ENCODE measurements around the gene GSX2.

DNA sequence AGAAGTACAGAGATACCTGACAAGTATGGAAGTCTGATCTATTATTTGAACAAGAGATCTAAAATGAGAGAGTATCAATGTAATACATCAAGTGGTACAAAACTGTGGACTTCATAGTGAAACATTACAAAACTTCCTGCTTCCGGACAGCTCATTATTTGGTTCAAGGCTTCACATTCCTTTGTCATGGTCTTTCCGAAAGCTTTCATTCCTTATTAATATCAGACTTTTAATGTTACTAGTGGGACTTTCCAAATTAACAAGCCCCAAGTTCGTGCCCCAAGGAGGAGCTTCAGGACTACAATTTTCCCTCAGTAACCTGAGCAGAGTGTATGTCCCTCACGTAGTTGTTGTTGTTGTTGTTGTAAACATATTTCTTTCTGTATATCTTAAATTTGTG lies 36.7 kb upstream of the GSX2 start:
- TF ChIP-seq, protein P1, sequence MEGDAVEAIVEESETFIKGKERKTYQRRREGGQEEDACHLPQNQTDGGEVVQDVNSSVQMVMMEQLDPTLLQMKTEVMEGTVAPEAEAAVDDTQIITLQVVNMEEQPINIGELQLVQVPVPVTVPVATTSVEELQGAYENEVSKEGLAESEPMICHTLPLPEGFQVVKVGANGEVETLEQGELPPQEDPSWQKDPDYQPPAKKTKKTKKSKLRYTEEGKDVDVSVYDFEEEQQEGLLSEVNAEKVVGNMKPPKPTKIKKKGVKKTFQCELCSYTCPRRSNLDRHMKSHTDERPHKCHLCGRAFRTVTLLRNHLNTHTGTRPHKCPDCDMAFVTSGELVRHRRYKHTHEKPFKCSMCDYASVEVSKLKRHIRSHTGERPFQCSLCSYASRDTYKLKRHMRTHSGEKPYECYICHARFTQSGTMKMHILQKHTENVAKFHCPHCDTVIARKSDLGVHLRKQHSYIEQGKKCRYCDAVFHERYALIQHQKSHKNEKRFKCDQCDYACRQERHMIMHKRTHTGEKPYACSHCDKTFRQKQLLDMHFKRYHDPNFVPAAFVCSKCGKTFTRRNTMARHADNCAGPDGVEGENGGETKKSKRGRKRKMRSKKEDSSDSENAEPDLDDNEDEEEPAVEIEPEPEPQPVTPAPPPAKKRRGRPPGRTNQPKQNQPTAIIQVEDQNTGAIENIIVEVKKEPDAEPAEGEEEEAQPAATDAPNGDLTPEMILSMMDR (IDR thresholded peaks at IDR 0.05): no peak
- no peak for TF ChIP-seq POLR2A (IDR thresholded peaks at IDR 0.05; ENCODE audit: low read length)
- no peak for TF ChIP-seq HDAC2 (IDR thresholded peaks at IDR 0.05)
- TF ChIP-seq, protein P2, sequence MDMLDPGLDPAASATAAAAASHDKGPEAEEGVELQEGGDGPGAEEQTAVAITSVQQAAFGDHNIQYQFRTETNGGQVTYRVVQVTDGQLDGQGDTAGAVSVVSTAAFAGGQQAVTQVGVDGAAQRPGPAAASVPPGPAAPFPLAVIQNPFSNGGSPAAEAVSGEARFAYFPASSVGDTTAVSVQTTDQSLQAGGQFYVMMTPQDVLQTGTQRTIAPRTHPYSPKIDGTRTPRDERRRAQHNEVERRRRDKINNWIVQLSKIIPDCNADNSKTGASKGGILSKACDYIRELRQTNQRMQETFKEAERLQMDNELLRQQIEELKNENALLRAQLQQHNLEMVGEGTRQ (IDR thresholded peaks at IDR 0.05): no peak
- no peak for TF ChIP-seq ESRRA (IDR thresholded peaks at IDR 0.05; ENCODE audit: borderline replicate concordance, low read length)
- TF ChIP-seq CHD4 (IDR thresholded peaks at IDR 0.05; ENCODE audit: borderline replicate concordance): no peak
- TF ChIP-seq CEBPB (IDR thresholded peaks at IDR 0.05): no peak
- TF ChIP-seq, protein P3, sequence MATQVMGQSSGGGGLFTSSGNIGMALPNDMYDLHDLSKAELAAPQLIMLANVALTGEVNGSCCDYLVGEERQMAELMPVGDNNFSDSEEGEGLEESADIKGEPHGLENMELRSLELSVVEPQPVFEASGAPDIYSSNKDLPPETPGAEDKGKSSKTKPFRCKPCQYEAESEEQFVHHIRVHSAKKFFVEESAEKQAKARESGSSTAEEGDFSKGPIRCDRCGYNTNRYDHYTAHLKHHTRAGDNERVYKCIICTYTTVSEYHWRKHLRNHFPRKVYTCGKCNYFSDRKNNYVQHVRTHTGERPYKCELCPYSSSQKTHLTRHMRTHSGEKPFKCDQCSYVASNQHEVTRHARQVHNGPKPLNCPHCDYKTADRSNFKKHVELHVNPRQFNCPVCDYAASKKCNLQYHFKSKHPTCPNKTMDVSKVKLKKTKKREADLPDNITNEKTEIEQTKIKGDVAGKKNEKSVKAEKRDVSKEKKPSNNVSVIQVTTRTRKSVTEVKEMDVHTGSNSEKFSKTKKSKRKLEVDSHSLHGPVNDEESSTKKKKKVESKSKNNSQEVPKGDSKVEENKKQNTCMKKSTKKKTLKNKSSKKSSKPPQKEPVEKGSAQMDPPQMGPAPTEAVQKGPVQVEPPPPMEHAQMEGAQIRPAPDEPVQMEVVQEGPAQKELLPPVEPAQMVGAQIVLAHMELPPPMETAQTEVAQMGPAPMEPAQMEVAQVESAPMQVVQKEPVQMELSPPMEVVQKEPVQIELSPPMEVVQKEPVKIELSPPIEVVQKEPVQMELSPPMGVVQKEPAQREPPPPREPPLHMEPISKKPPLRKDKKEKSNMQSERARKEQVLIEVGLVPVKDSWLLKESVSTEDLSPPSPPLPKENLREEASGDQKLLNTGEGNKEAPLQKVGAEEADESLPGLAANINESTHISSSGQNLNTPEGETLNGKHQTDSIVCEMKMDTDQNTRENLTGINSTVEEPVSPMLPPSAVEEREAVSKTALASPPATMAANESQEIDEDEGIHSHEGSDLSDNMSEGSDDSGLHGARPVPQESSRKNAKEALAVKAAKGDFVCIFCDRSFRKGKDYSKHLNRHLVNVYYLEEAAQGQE (IDR thresholded peaks at IDR 0.05): no peak
- TF ChIP-seq EHMT2 (IDR thresholded peaks at IDR 0.05; ENCODE audit: low read depth): no peak
- no peak for TF ChIP-seq RCOR1 (IDR thresholded peaks at IDR 0.05; ENCODE audit: low read depth, low read length)
- no peak for TF ChIP-seq RNF2 (IDR thresholded peaks at IDR 0.05; ENCODE audit: borderline replicate concordance, low read depth)
- TF ChIP-seq ELK1 (IDR thresholded peaks at IDR 0.05; ENCODE audit: low read depth, low read length): no peak
- TF ChIP-seq, protein P4, sequence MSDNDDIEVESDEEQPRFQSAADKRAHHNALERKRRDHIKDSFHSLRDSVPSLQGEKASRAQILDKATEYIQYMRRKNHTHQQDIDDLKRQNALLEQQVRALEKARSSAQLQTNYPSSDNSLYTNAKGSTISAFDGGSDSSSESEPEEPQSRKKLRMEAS (IDR thresholded peaks at IDR 0.05): no peak
- no peak for TF ChIP-seq EP300 (IDR thresholded peaks at IDR 0.05)

Measured in A549 (cell line).